Osteocyte (in vitro differentiated cells): ENCODE results near the gene RBM20. TPM values are rescaled to one million over a fixed set of nuclear protein-coding genes. Genes with fewer than 3 reads are reported as not detected.

Experiments
- DNase-seq: peaks from one replicate; pipeline ENCODE4 v3.0.0; 2021; ENCODE audit warnings: mixed read lengths; ENCODE audit not compliant: unreplicated experiment; ENCODE audit errors: extremely low spot score
- H3K27ac Mint-ChIP-seq: one replicate; pipeline ENCODE4 v1.8.0; 2021; ENCODE audit warnings: mild to moderate bottlenecking, mixed read lengths; ENCODE audit not compliant: unreplicated experiment
- H3K27me3 Mint-ChIP-seq: one replicate; pipeline ENCODE4 v1.8.0; 2021; ENCODE audit warnings: mixed read lengths; ENCODE audit not compliant: unreplicated experiment
- H3K36me3 Mint-ChIP-seq: one replicate; pipeline ENCODE4 v1.8.0; 2021; ENCODE audit warnings: mixed read lengths; ENCODE audit not compliant: unreplicated experiment
- H3K4me1 Mint-ChIP-seq: one replicate; pipeline ENCODE4 v1.8.0; 2021; ENCODE audit warnings: mixed read lengths; ENCODE audit not compliant: unreplicated experiment
- H3K4me3 Mint-ChIP-seq: one replicate; pipeline ENCODE4 v1.8.0; 2021; ENCODE audit warnings: mild to moderate bottlenecking, moderate library complexity, mixed read lengths; ENCODE audit not compliant: unreplicated experiment
- H3K9me3 Mint-ChIP-seq: one replicate; pipeline ENCODE4 v1.8.0; 2021; ENCODE audit warnings: mixed read lengths; ENCODE audit not compliant: unreplicated experiment
- total RNA-seq: library from RNA; stranded (reverse); gene quantifications from 2 replicates; pipeline ENCODE4 v1.2.1, GENCODE V29; 2021
- TF ChIP-seq, protein P1 (sequence below): fragments of 200-600 bp; sonication (generic); IDR thresholded peaks from 2 replicates; pipeline ENCODE4 v1.5.0; 2021; ENCODE audit warnings: antibody characterized with exemption, mild to moderate bottlenecking, moderate library complexity

RBM20 gene
- total RNA-seq, 1 donor from 2014 or later = 1.6 TPM

DNA sequence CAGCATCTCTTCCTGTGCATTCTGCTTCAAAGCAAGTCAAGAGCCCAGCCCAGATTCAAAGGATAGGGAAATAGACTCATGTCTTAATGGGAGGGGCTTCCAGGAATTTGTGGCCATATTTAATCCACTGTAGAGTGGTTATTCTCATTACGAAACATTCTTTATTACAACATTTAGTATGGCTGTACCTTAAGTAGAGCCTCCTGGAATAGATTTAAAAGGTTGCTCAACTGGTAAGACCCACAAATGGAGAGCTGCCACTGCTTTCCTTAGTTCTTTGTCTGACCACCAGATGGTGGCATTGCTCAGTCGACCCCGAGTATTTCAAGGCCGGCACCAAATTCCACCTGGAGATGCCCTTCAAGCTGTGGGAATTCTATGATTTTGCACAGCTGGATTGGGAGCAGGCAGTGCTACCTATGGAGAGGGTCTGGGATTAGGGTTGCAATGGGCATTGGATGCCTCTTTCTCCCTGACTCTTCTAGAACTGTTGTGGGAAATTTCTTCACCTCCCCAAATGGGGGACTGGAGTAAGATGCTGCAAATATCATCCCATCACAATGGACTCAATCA is 102.2 kb downstream of the RBM20 start:
- TF ChIP-seq, protein P1, sequence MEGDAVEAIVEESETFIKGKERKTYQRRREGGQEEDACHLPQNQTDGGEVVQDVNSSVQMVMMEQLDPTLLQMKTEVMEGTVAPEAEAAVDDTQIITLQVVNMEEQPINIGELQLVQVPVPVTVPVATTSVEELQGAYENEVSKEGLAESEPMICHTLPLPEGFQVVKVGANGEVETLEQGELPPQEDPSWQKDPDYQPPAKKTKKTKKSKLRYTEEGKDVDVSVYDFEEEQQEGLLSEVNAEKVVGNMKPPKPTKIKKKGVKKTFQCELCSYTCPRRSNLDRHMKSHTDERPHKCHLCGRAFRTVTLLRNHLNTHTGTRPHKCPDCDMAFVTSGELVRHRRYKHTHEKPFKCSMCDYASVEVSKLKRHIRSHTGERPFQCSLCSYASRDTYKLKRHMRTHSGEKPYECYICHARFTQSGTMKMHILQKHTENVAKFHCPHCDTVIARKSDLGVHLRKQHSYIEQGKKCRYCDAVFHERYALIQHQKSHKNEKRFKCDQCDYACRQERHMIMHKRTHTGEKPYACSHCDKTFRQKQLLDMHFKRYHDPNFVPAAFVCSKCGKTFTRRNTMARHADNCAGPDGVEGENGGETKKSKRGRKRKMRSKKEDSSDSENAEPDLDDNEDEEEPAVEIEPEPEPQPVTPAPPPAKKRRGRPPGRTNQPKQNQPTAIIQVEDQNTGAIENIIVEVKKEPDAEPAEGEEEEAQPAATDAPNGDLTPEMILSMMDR = peak; percentile 93
- DNase-seq = no peak
- no peaks in the 10 kb centered on the region for H3K27me3 Mint-ChIP-seq
- peaks cover 21% of the 10 kb centered on the region for H3K4me1 Mint-ChIP-seq
- no peak overlapping the region for H3K27ac Mint-ChIP-seq
- no peaks in the 10 kb centered on the region for H3K36me3 Mint-ChIP-seq
- peaks cover 5% of the 10 kb centered on the region for H3K9me3 Mint-ChIP-seq
- no peak overlapping the region for H3K4me3 Mint-ChIP-seq

GRCh38 chr10:110746969-110747608 is 103.0 kb downstream of the RBM20 start:
- no peak overlapping the region for H3K4me3 Mint-ChIP-seq
- TF ChIP-seq, protein P1 = no peak
- H3K36me3 Mint-ChIP-seq = no peaks in the 10 kb centered on the region
- DNase-seq = no peak
- H3K27ac Mint-ChIP-seq = peak overlapping the region; percentile 83
- peaks cover 5% of the 10 kb centered on the region for H3K9me3 Mint-ChIP-seq
- H3K4me1 Mint-ChIP-seq = peaks cover 21% of the 10 kb centered on the region
- no peaks in the 10 kb centered on the region for H3K27me3 Mint-ChIP-seq

- Mint-ChIP-seq H3K9me3 (peaks cover 5% of the 10 kb centered on the region), H3K4me3 (peak overlapping the region; percentile 1), H3K4me1 (peaks cover 21% of the 10 kb centered on the region), H3K27me3 (no peaks in the 10 kb centered on the region), H3K36me3 (no peaks in the 10 kb centered on the region), H3K27ac (peak overlapping the region; percentile 83)
- TF ChIP-seq, protein P1 = no peak
- no peak for DNase-seq
Measured at GRCh38 chr10:110747609-110748464, 103.7 kb downstream of the RBM20 start.

GRCh38 chr10:110748970-110749369 is 104.8 kb downstream of the RBM20 start:
- Mint-ChIP-seq H3K36me3 (no peaks in the 10 kb centered on the region), H3K27ac (no peak overlapping the region), H3K9me3 (peaks cover 5% of the 10 kb centered on the region), H3K4me1 (peaks cover 21% of the 10 kb centered on the region), H3K4me3 (no peak overlapping the region), H3K27me3 (no peaks in the 10 kb centered on the region)
- TF ChIP-seq, protein P1 = no peak
- no peak for DNase-seq

DNA sequence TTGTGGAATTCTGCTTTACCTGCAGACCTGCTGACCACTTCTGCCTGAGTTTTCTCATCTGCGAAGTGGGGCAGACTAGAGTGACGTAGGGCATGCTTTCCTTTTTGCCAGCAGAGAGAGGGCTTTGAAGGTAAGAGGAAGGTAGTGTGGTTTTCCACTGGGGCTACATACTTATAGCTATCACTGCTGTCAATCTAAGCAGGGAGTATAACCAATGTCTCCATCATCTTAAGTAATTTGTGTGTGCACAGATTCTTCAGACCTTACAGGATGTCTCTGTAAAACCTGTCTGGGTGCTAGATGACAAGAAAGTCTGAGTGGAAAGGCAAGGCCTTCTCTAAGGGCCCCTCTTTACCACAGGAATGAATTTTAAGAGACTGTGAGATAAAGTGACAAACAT is 106.8 kb downstream of the RBM20 start:
- no peak overlapping the region for H3K4me3 Mint-ChIP-seq
- no peaks in the 10 kb centered on the region for H3K36me3 Mint-ChIP-seq
- TF ChIP-seq, protein P1 = no peak
- DNase-seq = no peak
- H3K9me3 Mint-ChIP-seq = peaks cover 5% of the 10 kb centered on the region
- no peak overlapping the region for H3K27ac Mint-ChIP-seq
- no peaks in the 10 kb centered on the region for H3K27me3 Mint-ChIP-seq
- H3K4me1 Mint-ChIP-seq = peaks cover 21% of the 10 kb centered on the region
